ENCODE data around the gene MAP3K5. TPM values are rescaled to one million over a fixed set of nuclear protein-coding genes. Genes with fewer than 3 reads are reported as not detected.

The MAP3K5 gene
- total RNA-seq, 2 donors from 2014 or later, result 65.7 to 98.4 TPM

DNA sequence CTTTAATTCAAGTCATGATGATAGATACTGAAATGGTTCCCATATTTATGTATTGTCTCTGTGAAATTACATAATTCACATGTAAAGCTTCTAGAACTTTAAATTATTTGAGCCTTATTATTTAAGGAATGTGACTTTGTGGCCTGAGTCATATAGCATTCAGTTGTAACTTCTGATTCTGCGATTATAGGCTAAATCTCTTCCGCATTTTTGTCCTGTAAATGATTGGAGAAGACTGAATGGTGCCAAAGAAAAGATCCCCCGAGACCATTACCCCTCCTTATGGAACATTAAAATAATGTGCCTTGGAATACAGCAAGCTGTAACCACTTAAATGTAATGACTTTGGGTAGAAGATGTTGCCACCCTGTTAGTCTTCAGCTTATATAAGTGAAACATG lies 178.8 kb downstream of the MAP3K5 start:
- H3K4me3 ChIP-seq, result no peak overlapping the region
- TF ChIP-seq POLR2A (IDR thresholded peaks at IDR 0.05) (no peak), POLR2AphosphoS5 (IDR thresholded peaks at IDR 0.05) (no peak)
- TF ChIP-seq, protein P1, sequence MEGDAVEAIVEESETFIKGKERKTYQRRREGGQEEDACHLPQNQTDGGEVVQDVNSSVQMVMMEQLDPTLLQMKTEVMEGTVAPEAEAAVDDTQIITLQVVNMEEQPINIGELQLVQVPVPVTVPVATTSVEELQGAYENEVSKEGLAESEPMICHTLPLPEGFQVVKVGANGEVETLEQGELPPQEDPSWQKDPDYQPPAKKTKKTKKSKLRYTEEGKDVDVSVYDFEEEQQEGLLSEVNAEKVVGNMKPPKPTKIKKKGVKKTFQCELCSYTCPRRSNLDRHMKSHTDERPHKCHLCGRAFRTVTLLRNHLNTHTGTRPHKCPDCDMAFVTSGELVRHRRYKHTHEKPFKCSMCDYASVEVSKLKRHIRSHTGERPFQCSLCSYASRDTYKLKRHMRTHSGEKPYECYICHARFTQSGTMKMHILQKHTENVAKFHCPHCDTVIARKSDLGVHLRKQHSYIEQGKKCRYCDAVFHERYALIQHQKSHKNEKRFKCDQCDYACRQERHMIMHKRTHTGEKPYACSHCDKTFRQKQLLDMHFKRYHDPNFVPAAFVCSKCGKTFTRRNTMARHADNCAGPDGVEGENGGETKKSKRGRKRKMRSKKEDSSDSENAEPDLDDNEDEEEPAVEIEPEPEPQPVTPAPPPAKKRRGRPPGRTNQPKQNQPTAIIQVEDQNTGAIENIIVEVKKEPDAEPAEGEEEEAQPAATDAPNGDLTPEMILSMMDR (IDR thresholded peaks at IDR 0.05), result no peak
- no peak for DNase-seq (ENCODE audit: low spot score)
- H3K4me1 ChIP-seq (replicated peaks), result peaks cover 10% of the 10 kb centered on the region
- no peaks in the 10 kb centered on the region for H3K36me3 ChIP-seq
- intact Hi-C loops (cut with DNase I), result no loop called here
- no peaks in the 10 kb centered on the region for H3K9me3 ChIP-seq
- WGBS, result 92% methylated on average over 3 of the region's 3 CpGs
- no peaks in the 10 kb centered on the region for H3K27me3 ChIP-seq (replicated peaks; ENCODE audit: insufficient read depth)
- H3K27ac ChIP-seq, result no peak overlapping the region

DNA sequence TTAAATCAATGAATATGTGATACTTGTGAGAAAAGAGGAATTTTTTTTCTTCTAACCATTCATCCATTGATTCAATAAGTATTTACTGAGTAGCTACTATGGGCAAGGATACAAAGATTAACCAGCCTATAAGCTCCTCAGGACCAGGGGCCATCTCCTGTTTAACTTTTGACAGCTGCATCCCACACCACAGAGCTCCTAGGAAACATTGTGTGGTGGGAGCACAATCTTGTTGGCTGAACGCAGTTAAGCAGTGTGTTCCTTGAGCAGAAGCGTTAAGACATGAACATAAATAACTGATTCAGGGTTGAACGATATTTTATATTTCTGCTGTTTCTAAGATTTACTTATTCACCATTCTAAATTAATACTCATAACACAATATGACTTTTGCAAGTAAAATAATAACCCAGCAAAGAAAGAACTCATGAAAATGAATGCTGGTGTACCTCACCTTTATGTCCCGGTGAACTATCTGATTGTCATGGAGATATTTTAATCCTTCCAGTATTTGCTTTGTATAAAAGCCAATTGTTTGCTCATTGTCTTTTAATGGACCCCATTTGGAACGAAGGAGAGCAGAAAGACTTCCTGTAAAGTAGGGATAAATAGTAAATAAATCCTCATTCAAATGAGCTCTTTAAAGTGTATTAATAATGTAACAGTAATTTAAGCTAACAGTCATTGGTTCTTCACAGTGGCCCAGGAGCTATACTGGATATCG lies 179.4 kb downstream of the MAP3K5 start:
- no peak for DNase-seq (ENCODE audit: low spot score)
- no peaks in the 10 kb centered on the region for H3K27me3 ChIP-seq (replicated peaks; ENCODE audit: insufficient read depth)
- no peak overlapping the region for H3K4me3 ChIP-seq
- 66% methylated on average over 6 of the region's 6 CpGs for WGBS
- intact Hi-C loops (cut with DNase I), result no loop called here
- TF ChIP-seq POLR2AphosphoS5 (IDR thresholded peaks at IDR 0.05) (no peak), POLR2A (IDR thresholded peaks at IDR 0.05) (no peak)
- TF ChIP-seq, protein P1 (IDR thresholded peaks at IDR 0.05), result no peak
- H3K9me3 ChIP-seq, result no peaks in the 10 kb centered on the region
- no peaks in the 10 kb centered on the region for H3K36me3 ChIP-seq
- H3K27ac ChIP-seq, result no peak overlapping the region
- peaks cover 14% of the 10 kb centered on the region for H3K4me1 ChIP-seq (replicated peaks)

DNA sequence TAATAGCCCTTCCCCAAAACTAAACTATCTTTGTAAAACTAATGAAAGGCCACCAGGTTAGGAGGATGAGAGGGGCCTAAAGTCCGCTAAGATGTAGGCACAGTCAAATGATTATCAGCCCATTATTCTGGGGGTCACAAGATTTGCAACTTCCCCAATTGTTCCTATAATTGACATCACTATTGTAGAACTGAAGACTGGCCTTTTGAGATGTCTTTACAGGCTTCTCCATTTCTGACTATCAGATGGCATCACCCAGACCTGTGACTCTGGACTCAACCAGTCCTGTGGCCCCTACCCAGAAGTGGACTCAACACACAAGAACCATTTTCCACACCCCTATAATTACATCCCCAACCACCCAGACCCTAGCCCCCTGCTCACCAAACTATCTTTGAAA lies 180.5 kb downstream of the MAP3K5 start:
- Histone ChIP-seq H3K9me3 (no peaks in the 10 kb centered on the region), H3K4me3 (no peak overlapping the region), H3K4me1 (replicated peaks) (peaks cover 18% of the 10 kb centered on the region), H3K27ac (no peak overlapping the region), H3K27me3 (replicated peaks; ENCODE audit: insufficient read depth) (no peaks in the 10 kb centered on the region), H3K36me3 (no peaks in the 10 kb centered on the region)
- DNase-seq (ENCODE audit: low spot score), result no peak
- intact Hi-C loops (cut with DNase I), result no loop called here
- WGBS, result 100% methylated on average over 1 of the region's 1 CpG
- TF ChIP-seq POLR2A (IDR thresholded peaks at IDR 0.05), result no peak
- TF ChIP-seq, protein P1 (IDR thresholded peaks at IDR 0.05), result no peak
- no peak for TF ChIP-seq POLR2AphosphoS5 (IDR thresholded peaks at IDR 0.05)

DNA sequence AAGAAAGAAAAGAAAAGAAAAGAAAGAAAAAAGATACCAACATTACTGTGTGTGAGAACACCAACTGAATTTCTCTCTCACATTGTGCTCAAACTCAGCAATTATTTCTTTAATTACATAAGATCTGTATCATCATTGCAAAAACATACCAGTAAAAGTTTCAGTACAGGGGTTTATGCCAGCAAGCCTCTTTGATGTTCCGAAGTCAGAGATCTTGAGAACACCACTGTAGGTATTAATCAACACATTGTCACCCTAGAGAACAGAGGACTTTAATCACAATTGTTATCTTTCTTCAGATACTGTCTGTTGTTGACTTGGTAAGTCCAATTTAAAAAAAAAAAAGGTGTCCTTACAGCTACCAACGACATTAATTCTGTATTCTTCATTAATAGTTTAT lies 181.1 kb downstream of the MAP3K5 start:
- intact Hi-C loops (cut with DNase I), result no loop called here
- Histone ChIP-seq H3K4me3 (no peak overlapping the region), H3K27ac (peak overlapping the region in 1 of 2 donors; percentile 50), H3K36me3 (no peaks in the 10 kb centered on the region), H3K9me3 (no peaks in the 10 kb centered on the region), H3K4me1 (replicated peaks) (peaks cover 18% of the 10 kb centered on the region), H3K27me3 (replicated peaks; ENCODE audit: insufficient read depth) (no peaks in the 10 kb centered on the region)
- TF ChIP-seq, protein P1 (IDR thresholded peaks at IDR 0.05), result no peak
- TF ChIP-seq POLR2AphosphoS5 (IDR thresholded peaks at IDR 0.05), result peak; percentile 55
- WGBS, result 32% methylated on average over 2 of the region's 2 CpGs
- peak; percentile 31 for DNase-seq (ENCODE audit: low spot score)
